ENCODE measurements around the gene DDX10.

DDX10 gene

GRCh38 chr11:108975641-108976071, 310.8 kb downstream of the DDX10 start:
- no peak for DNase-seq (ENCODE audit: low read depth in 2 of 2)

GRCh38 chr11:108983636-108984420, 319.0 kb downstream of the DDX10 start:
- no peak for DNase-seq (ENCODE audit: low read depth in 2 of 2)

- DNase-seq (ENCODE audit: low read depth in 2 of 2) = no peak
Observed at GRCh38 chr11:108984523-108984922, 319.7 kb downstream of the DDX10 start.

- no peak for DNase-seq (ENCODE audit: low read depth in 2 of 2)
Observed at GRCh38 chr11:108985236-108985944, 320.5 kb downstream of the DDX10 start.

- no peak for DNase-seq (ENCODE audit: low read depth in 2 of 2)
Observed at GRCh38 chr11:108985945-108986279, 321.0 kb downstream of the DDX10 start.
